ENCODE measurements around the gene PPP1R12C. TPM values are rescaled to one million over a fixed set of nuclear protein-coding genes. Genes with fewer than 3 reads are reported as not detected.
"Not testable (repeated sequence)": the region's sequence is repeated elsewhere in the genome, so short reads cannot be mapped to it uniquely, and the experiment has no call there.

Gene PPP1R12C
- total RNA-seq, 2 donors from 2014 or later, result 82.6 to 112 TPM

DNA sequence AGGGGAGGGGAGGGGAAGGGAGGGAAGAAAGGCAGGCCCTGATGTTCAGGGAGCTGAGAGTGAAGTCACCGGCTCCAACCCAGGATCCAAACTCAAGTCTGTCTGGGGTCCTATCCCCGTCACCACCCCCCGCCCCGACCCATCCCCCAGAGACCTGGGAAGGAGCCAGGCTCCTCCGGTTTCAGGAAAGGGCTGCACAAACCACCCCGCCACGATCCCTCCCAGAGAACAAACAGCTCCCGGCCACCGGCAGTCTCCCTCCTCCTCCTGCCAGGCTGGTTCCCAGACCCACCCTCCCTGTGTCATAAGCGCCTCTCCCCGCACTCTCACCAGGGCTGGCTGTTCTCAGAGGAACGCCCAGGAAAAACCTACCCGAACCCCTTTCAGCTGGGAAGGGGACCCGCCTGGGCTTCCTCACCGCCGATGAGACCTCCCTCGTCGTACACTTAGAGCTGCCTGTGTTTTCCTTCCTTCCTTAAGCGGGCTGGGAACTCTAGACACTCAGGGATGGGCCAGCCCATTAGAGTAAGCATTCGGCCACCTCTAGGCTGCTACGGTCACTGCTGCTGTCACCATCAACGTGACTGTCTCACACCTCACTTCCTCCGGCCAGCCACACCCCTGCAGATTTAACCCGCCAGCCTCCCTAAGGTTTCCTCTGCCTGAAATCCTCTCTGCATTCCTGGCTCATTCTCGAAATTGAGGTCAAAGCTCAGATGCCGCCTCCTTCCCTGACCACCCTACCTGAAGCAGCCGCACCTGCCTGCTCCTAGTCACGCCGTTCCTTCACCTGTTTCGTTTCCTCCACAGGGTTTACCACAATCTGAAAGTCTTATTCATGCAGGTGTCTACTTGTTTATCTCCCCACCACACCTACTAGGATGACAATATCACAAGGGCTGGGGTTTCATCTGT, 48.2 kb downstream of the PPP1R12C start:
- intact Hi-C loops (cut with DNase I), result no loop called here
- Histone ChIP-seq H3K9me3 (no peaks in the 10 kb centered on the region), H3K27me3 (peaks cover 9% of the 10 kb centered on the region), H3K36me3 (no peaks in the 10 kb centered on the region), H3K4me3 (peak overlapping the region; percentile 16), H3K9ac (ENCODE audit: low read depth in 2 of 2, low read length in 2 of 2) (peak overlapping the region; percentile 46 to 55), H3K4me1 (no peaks in the 10 kb centered on the region), H3K27ac (peak overlapping the region; percentile 81)
- peak; percentile 86 for DNase-seq
- TF ChIP-seq, protein P1, sequence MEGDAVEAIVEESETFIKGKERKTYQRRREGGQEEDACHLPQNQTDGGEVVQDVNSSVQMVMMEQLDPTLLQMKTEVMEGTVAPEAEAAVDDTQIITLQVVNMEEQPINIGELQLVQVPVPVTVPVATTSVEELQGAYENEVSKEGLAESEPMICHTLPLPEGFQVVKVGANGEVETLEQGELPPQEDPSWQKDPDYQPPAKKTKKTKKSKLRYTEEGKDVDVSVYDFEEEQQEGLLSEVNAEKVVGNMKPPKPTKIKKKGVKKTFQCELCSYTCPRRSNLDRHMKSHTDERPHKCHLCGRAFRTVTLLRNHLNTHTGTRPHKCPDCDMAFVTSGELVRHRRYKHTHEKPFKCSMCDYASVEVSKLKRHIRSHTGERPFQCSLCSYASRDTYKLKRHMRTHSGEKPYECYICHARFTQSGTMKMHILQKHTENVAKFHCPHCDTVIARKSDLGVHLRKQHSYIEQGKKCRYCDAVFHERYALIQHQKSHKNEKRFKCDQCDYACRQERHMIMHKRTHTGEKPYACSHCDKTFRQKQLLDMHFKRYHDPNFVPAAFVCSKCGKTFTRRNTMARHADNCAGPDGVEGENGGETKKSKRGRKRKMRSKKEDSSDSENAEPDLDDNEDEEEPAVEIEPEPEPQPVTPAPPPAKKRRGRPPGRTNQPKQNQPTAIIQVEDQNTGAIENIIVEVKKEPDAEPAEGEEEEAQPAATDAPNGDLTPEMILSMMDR (IDR thresholded peaks at IDR 0.05), result no peak

DNA sequence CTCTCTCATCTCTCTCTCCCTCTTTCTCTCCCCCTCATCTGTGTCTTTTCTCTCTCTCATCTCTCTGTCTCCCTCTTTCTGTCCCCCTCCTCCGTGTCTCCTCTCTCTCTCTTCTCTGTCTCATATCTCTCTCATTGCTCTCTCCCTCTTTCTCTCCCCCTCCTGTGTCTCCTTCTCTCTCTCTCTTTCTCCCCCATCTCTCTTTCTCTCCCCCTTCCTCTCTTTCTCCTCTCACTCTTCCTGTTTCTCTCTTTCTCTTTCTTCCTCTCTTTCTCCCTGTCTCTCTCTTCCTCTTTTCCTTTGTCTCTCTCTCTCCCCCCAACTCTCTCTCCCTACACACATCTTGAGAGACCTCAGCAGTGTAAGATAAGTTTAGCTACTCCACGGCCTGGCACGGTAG, 49.6 kb downstream of the PPP1R12C start:
- Histone ChIP-seq H3K9me3 (no peaks in the 10 kb centered on the region), H3K27me3 (peaks cover 9% of the 10 kb centered on the region), H3K9ac (ENCODE audit: low read depth in 2 of 2, low read length in 2 of 2) (no peak overlapping the region), H3K4me1 (no peaks in the 10 kb centered on the region), H3K36me3 (no peaks in the 10 kb centered on the region), H3K27ac (no peak overlapping the region), H3K4me3 (no peak overlapping the region)
- TF ChIP-seq, protein P1 (IDR thresholded peaks at IDR 0.05), result no peak
- no peak for DNase-seq
- intact Hi-C loops (cut with DNase I), result no loop called here

DNA sequence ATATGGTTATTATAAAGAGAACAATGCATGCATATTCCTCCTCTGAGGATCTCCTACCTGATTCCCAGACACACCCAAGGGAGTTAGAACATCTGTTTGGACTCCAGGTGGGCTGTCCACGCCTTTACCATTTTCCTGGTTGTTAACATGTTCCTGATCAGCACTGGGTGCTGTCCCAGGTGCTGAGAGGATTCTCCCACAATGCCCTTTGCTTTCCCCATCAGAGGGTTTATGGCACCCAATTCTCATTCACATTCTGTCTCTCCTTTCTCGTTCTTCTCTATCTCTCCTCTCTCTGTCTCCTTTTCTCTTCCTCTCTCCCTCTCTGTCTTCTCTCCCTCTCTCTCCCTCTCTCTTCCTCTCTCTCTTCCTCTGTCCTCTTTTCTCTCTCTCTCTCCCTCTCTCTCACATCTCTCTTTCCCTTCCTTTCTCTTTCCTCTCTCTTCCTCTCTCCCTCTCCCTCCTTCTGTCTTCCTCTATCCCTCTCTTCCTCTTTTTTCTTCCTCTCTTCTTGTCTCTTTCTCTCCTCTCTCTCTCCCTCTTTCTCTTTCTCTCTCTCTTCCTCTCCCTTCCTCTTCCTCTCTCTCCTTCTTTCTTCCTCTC, 51.2 kb downstream of the PPP1R12C start:
- TF ChIP-seq, protein P1 (IDR thresholded peaks at IDR 0.05), result no peak
- Histone ChIP-seq H3K27ac (no peak overlapping the region), H3K27me3 (peaks cover 9% of the 10 kb centered on the region), H3K9ac (ENCODE audit: low read depth in 2 of 2, low read length in 2 of 2) (no peak overlapping the region), H3K4me1 (no peaks in the 10 kb centered on the region), H3K9me3 (no peaks in the 10 kb centered on the region), H3K36me3 (no peaks in the 10 kb centered on the region), H3K4me3 (no peak overlapping the region)
- peak; percentile 39 for DNase-seq
- intact Hi-C loops (cut with DNase I), result no loop called here

DNA sequence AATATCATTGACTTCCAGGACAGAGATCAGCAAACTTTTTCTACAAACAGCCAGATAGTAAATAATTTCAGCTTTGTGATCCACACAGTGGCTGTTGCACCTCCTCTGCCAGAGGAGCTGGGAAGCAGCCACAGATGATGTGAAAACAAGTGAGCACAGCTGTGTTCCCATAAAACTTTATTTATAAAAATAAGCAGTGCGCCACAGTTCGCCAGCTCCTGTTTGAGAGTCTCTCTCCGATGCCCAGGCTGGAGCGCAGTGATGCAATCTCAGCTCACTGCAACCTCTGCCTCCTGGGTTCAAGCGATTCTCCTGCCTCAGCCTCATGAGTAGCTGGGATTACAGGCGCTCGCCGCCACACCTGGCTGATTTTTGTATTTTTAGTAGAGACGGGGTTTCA, 51.9 kb downstream of the PPP1R12C start:
- H3K4me3 ChIP-seq; H3K27ac ChIP-seq; H3K4me1 ChIP-seq; H3K36me3 ChIP-seq; H3K27me3 ChIP-seq; H3K9me3 ChIP-seq; H3K9ac ChIP-seq (ENCODE audit: low read depth in 2 of 2, low read length in 2 of 2); DNase-seq; intact Hi-C loops (cut with DNase I): not testable (repeated sequence)

DNA sequence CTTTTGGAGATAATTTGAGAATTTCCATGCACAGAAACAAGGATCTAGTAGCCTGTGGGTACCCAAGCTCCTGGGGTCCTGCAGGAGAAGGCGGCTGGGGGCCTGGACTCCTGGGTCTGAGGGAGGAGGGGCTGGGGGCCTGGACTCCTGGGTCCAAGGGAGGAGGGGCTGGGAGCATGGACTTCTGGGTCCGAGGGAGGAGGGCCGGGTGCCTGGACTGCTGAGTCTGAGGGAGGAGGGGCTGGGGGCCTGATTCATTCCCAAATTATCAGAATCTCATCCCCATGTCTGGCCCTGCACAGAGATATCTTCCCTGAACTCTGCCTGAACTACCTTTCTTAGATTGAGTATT, 54.0 kb downstream of the PPP1R12C start:
- no peak for DNase-seq

More for the DNA sequence above, 54.0 kb downstream of the PPP1R12C start:
- H3K27ac ChIP-seq, result no peak overlapping the region
- no peaks in the 10 kb centered on the region for H3K36me3 ChIP-seq
- no peaks in the 10 kb centered on the region for H3K9me3 ChIP-seq
- TF ChIP-seq, protein P1 (IDR thresholded peaks at IDR 0.05), result no peak
- intact Hi-C loops (cut with DNase I), result no loop called here
- H3K9ac ChIP-seq (ENCODE audit: low read depth in 2 of 2, low read length in 2 of 2), result no peak overlapping the region
- H3K27me3 ChIP-seq, result no peaks in the 10 kb centered on the region
- no peaks in the 10 kb centered on the region for H3K4me1 ChIP-seq
- H3K4me3 ChIP-seq, result no peak overlapping the region
